Measurements from ENCODE around the gene S1PR2. TPM values are rescaled to one million over a fixed set of nuclear protein-coding genes. Genes with fewer than 3 reads are reported as not detected.

The S1PR2 gene
- total and polyA plus RNA-seq, 9 of the 15 experiments (the other 6 are each of a cell fraction or from before 2014, with no cell fraction given), result 1.5 to 3.9 (median 2.0) TPM

GRCh38 chr19:10270180-10270615, 39.1 kb upstream of the S1PR2 start (continued):
- TF ChIP-seq NR2C2 (CRISPR knock-in tag; IDR thresholded peaks at IDR 0.05) (0 out of 2 replicates have a peak, but pooled peaks have one; percentile 29), NR2C2 (tag; IDR thresholded peaks at IDR 0.05) (no peak), MAFF (IDR thresholded peaks at IDR 0.05; ENCODE audit: low read length) (no peak), PTTG1 (tag; IDR thresholded peaks at IDR 0.05; ENCODE audit: low read depth) (no peak), ZBTB1 (CRISPR knock-in tag; IDR thresholded peaks at IDR 0.05; ENCODE audit: borderline replicate concordance, low read depth) (no peak), TAF9B (IDR thresholded peaks at IDR 0.05; ENCODE audit: partially characterized antibody) (no peak), PHF21A (IDR thresholded peaks at IDR 0.05; ENCODE audit: borderline replicate concordance, low read depth) (no peak), HDAC1 (IDR thresholded peaks at IDR 0.05) (no peak), EGR1 (conservative IDR thresholded peaks at IDR 0.05) (peak; percentile 31; the same call in 1 of the 2 replicates), NCOA6 (IDR thresholded peaks at IDR 0.05) (peak; percentile 49; the same call in 1 of the 2 replicates), LARP7 (IDR thresholded peaks at IDR 0.05) (no peak), ZNF707 (CRISPR knock-in tag; conservative IDR thresholded peaks at IDR 0.05) (no peak), SMAD3 (CRISPR knock-in tag; conservative IDR thresholded peaks at IDR 0.05) (no peak), XRCC5 (IDR thresholded peaks at IDR 0.05; ENCODE audit: low read depth, low read length) (no peak), HNRNPK (IDR thresholded peaks at IDR 0.05; ENCODE audit: low read depth, low read length, poor library complexity, severe bottlenecking) (no peak), FOXK1 (CRISPR knock-in tag; IDR thresholded peaks at IDR 0.05; ENCODE audit: borderline replicate concordance) (peak; percentile 67; the same call in 1 of the 2 replicates), ZNF639 (CRISPR knock-in tag; conservative IDR thresholded peaks at IDR 0.05 in 1 of 2, IDR thresholded peaks at IDR 0.05 in 1 of 2) (peak in 1 of 2 experiments; percentile 47; a peak in 1 of 4 replicates), ZNF277 (CRISPR knock-in tag; IDR thresholded peaks at IDR 0.05; ENCODE audit: borderline replicate concordance) (no peak), PHB (CRISPR knock-in tag; IDR thresholded peaks at IDR 0.05) (no peak), MAFK (IDR thresholded peaks at IDR 0.05; ENCODE audit: low read length) (no peak), ZNF695 (CRISPR knock-in tag; IDR thresholded peaks at IDR 0.05) (no peak), ZBTB49 (CRISPR knock-in tag; IDR thresholded peaks at IDR 0.05; ENCODE audit: borderline replicate concordance) (no peak), SAFB (IDR thresholded peaks at IDR 0.05; ENCODE audit: borderline replicate concordance, low read depth, low read length) (peak; percentile 82; the same call in 1 of the 2 replicates), RBM39 (optimal IDR thresholded peaks at IDR 0.05; ENCODE audit: low read depth, low read length) (no peak), MEIS2 (IDR thresholded peaks at IDR 0.05; ENCODE audit: partially characterized antibody) (no peak), FIP1L1 (IDR thresholded peaks at IDR 0.05; ENCODE audit: low read depth, low read length, poor library complexity, severe bottlenecking) (no peak), ZNF174 (CRISPR knock-in tag; IDR thresholded peaks at IDR 0.05) (no peak)

Measured in K562 (cell line).